Caki2 (cell line): Measurements from ENCODE around the gene STYXL1. TPM values are rescaled to one million over a fixed set of nuclear protein-coding genes. Genes with fewer than 3 reads are reported as not detected.
"Not testable (repeated sequence)": the region's sequence is repeated elsewhere in the genome, so short reads cannot be mapped to it uniquely, and the experiment has no call there.

ENCODE experiments used
- DNase-seq: peaks from one replicate; pipeline ENCODE4 v3.0.0-alpha.2; 2015; ENCODE audit warnings: low read depth
- in situ Hi-C: cut with HindIII; loops from 2 replicates; pipeline ENCODE4 v1.10.0; 2016; ENCODE audit warnings: low sequenced_read_pairs, low pct_unique_long_range_greater_than_20kb, mixed read lengths
- total RNA-seq: library from RNA; depleted of rRNA; stranded (reverse); fragments of >200 nt; shearing (Covaris generic); gene quantifications from 2 replicates; pipeline ENCODE4 v1.2.3, GENCODE V29; 2014; ENCODE audit warnings: low replicate concordance

The STYXL1 gene
- total RNA-seq, 1 experiment from 2014 or later, result 118 TPM

DNA sequence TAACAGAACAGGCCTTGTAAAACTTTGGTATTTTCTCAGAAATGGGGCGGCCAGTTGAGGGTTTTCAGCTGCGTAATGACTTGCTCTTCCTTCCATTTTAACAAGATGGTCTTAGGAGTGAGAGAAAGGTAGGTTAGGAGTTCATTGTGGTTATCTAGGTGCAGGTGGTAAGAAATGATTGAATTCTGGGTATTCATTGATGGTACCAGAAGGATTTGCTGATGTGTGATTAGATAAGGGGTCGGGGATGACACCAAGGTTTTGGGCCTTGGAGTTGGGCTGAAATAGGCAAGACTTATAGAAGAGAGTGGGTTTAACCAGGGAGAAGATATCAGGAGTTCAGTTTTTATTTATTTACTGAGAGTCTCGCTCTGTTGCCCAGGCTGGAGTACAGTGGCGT lies 2.7 kb upstream of the STYXL1 start:
- no peak for DNase-seq
- in situ Hi-C loops, result no loop called here

GRCh38 chr7:76049295-76049694 lies 1.5 kb upstream of the STYXL1 start:
- DNase-seq, result no peak
- in situ Hi-C loops, result no loop called here

DNA sequence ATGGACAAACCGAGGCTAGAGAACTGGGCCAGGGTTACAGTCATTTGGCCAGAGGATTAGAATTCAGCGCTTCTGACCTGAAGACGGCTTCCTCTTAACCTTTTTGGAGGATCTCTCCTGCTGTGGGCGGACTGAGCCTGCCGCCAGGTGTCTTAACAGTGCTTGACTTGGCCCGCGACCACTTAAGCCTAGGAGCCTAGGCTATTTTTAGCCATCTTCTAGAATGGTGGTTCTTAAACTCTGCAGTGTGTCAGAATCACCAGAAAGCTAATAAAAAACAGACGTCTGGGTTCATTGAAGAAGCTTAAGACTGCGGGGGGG lies 828 bp upstream of the STYXL1 start:
- DNase-seq, result no peak
- in situ Hi-C loops, result no loop called here

GRCh38 chr7:76047305-76047810 lies 442 bp downstream of the STYXL1 start:
- DNase-seq, result no peak
- in situ Hi-C loops, result no loop called here

- in situ Hi-C loops, result no loop called here
- DNase-seq, result no peak
Measured at GRCh38 chr7:76044375-76044865, 3.4 kb downstream of the STYXL1 start.

GRCh38 chr7:76040126-76040525 lies 7.7 kb downstream of the STYXL1 start:
- in situ Hi-C loops, result no loop called here
- DNase-seq, result no peak

- DNase-seq, result no peak
- in situ Hi-C loops, result no loop called here
Measured at GRCh38 chr7:76037310-76037709, 10.5 kb downstream of the STYXL1 start.

DNA sequence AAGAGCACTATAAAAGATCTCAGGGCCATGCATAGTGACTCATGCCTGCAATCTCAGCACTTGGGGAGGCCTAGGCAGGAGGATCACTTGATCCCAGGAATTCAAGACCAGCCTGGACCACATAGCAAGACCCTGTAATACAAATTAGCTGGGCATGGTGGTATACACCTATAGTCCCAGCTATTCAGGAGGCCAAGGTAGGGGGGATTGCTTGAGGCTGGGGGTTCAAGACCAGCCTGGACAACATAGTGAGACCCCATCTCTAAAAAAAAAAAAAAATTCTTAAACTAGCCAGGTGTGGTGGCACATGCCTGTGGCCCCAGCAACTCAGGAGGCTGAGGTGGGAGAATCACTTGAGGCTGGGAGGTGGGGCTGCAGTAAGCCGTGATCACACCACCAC lies 15.8 kb downstream of the STYXL1 start:
- in situ Hi-C loops, result no loop called here
- DNase-seq, result no peak

- in situ Hi-C loops, DNase-seq: not testable (repeated sequence)
Measured at GRCh38 chr7:76029682-76030081, 18.1 kb downstream of the STYXL1 start.

GRCh38 chr7:76023002-76023401 lies 24.8 kb downstream of the STYXL1 start:
- in situ Hi-C loops, result no loop called here
- no peak for DNase-seq

- no peak for DNase-seq
- in situ Hi-C loops, result no loop called here
Measured at GRCh38 chr7:76022026-76022780, 25.6 kb downstream of the STYXL1 start.

DNA sequence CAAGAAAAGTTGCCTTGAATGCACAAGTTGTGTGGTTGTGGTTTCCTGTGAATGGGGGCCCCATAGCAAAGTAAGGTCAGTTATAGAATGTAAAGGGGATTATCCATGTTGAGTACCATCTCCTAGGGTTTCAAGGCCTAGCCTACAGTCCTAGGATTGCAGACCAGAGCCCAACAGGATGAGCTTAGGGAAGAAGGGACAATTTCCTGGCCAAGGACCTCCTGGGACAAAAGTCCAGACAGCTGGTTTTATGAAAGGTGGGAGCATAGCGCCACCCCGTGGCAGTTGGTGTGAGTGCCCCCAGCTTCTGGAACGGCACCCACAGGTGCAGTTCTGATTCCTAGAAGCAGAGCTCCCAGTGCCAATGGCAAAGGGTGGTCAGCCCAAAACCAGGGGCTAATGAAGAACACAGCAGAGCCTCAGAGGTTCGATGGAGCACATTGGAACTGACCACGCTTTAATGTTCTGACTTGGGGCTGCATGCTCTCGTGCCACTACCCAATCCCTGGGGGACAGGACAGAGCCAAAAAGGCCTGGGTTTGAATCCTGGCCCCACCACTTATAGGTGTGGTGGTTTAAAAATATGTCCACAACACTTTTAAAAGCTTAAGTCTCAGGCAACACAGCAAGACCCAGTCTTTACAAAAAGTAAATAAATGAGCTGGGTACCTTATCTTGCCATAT lies 27.6 kb downstream of the STYXL1 start:
- DNase-seq, result peak; percentile 30
- in situ Hi-C loops, result no loop called here

DNA sequence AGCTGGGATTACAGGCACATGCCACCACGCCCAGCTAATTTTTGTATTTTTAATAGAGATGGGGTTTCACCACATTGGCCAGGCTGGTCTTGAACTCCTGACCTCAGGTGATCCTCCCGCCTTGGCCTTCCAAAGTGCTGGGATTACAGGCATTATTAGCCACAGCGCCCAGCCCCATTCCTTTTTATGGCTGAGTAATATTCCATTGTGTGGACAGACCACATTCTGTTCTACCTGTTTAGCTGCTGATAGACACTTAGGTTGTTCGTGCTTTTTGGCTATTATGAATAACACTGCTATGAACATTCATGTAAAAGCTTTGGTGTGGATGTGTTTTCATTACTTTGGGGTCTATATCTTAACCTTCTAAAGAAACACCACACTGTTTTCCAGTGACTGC lies 29.3 kb downstream of the STYXL1 start:
- DNase-seq, in situ Hi-C loops: not testable (repeated sequence)

- in situ Hi-C loops, result no loop called here
- DNase-seq, result no peak
Measured at GRCh38 chr7:76016191-76016947, 31.4 kb downstream of the STYXL1 start.

- in situ Hi-C loops, result no loop called here
- DNase-seq, result no peak
Measured at GRCh38 chr7:76011442-76011861, 36.3 kb downstream of the STYXL1 start.

GRCh38 chr7:76009672-76010600 lies 37.9 kb downstream of the STYXL1 start:
- in situ Hi-C loops, result no loop called here
- DNase-seq, result no peak

- no peak for DNase-seq
Measured at GRCh38 chr7:76008156-76008687, 39.6 kb downstream of the STYXL1 start.

GRCh38 chr7:76005004-76005403 lies 42.8 kb downstream of the STYXL1 start:
- DNase-seq, in situ Hi-C loops: not testable (repeated sequence)

More at GRCh38 chr7:76008156-76008687, 39.6 kb downstream of the STYXL1 start:
- in situ Hi-C loops, result no loop called here
